ENCODE data around the gene RAVER1. TPM values are rescaled to one million over a fixed set of nuclear protein-coding genes. Genes with fewer than 3 reads are reported as not detected.

The RAVER1 gene
- total RNA-seq, 4 donors from 2014 or later, result 22.2 to 34.2 (median 24.3) TPM

DNA sequence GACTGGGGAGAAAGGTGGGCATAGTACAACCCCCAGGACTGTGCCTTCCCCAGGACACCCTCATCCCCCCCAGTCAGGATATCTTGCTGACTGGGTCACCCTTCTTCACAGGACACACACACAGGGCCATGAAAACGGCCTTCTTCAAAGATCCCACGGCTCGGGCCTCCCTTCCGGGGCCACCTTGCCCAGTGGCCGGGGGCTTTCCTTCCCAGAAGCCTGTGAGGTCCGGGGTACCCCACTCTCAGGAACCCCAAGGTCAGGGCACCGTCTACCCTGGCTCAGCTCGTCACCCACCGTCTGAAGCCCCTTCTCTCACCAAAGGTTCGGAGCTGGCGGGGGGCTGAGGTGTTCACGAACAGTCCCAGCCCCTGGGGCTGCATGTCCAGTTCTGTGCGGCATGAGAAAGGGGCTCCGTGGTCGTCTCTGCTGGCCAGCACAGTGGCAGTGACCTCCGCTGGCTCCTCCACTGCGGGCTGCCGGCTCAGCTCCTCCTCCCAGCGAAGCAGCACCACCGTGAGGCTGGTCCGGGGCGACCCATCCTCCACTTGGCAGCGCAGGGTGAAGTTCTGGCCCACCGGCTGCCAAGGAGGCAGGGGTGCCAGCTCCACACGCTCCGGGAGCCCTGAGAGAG lies 2.1 kb upstream of the RAVER1 start:
- TF ChIP-seq EP300 (IDR thresholded peaks at IDR 0.05) (no peak), POLR2A (IDR thresholded peaks at IDR 0.05) (no peak)
- DNase-seq (ENCODE audit: low spot score in 2 of 2), result no peak
- Histone ChIP-seq H3K9me3 (no peaks in the 10 kb centered on the region), H3K36me3 (peaks cover 0 to 4% (median 0%) of the 10 kb centered on the region in 3 donors), H3K4me1 (peaks cover 0 to 32% (median 13%) of the 10 kb centered on the region in 4 donors), H3K27ac (peak overlapping the region in 3 of 4 donors; percentile 70 to 97 (median 92)), H3K4me3 (peak overlapping the region in 1 of 4 donors; percentile 92), H3K27me3 (no peaks in the 10 kb centered on the region)
- WGBS, 2 donors, result 55 to 69% methylated on average over 22 to 23 of the region's 26 CpGs

DNA sequence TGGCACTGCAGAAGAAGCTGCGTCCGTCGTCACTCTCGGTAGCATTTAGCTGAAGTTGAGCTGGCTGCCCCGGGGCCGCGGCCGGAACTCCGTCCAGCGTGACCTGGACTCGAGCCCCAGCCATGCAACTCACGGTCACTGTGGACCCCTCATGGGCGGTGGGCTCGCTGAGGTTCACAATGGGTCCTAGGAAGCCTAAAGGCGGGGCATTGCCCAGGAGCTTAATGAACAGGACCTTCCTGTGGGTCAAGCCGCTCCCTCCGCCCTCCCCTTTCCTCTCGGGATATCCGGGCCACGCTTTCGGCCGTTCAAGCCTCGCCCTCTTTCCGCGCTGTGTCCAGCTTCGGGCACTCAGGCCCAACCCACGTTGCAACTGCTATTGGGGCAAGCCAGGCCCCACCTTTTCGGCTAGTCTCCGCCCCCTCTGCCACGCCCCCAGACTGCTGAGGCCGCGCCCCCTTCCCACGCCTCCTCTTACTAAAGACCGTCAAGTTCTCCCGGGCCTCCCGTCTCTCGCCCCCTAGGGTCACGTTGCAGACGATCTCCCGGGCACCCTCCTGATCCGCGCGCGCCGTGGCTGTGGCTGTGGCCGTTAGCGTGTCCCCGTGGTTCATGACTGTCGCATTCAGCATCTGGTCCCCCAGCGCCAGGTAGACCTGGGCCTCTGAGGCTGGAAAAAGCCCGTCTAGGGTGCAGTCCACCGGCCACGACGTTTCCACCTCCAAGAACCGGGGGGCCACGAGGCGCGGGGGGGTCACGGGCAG lies 1.4 kb upstream of the RAVER1 start:
- TF ChIP-seq EP300 (IDR thresholded peaks at IDR 0.05) (peak; percentile 72 to 87), POLR2A (IDR thresholded peaks at IDR 0.05) (peak in 1 of 2 donors; percentile 77), CTCF (IDR thresholded peaks at IDR 0.05) (no peak)

DNA sequence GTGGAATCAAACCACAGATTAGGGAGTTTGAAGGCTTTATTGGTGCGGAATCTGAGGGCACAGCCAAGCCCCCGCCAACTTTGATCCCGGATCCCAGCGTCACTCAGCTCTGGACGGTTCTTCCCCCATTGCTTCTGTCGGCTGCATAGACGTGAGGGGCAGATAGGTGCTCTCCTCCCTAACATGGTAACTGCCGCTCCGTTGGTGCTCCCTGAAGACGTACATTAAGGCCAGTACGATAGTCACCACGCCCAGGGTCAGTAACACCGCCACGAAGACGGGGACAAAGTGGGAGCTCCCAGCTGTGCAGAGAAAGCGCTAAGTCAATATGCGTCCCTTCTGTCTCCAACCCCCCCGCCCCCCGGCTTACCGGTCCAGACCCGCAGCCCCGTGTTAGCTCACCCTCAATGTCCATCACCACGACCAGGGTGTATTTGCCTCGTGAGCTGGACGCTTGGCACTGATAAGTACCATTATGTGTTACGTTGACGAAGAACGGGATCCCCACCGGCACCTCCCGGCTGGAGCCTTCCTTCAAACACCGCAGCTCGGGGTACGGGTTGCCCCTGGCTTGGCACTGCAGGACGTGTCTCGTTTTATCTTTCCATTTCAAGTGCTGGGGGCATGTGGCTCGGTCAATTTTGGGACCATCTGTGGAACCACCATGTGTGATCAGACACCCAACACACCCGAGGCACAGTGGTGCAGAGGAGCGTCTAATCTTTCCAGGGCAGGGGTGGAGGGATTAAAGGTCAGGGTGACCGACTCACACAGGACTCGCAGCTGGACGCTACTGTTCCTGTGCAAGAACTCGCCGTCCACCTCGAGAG lies 644 bp upstream of the RAVER1 start:
- peaks cover 0 to 32% (median 13%) of the 10 kb centered on the region in 4 donors for H3K4me1 ChIP-seq
- H3K27ac ChIP-seq, result peak overlapping the region; percentile 80 to 99 (median 94)
- WGBS, 2 donors, result 11 to 12% methylated on average over 42 of the region's 44 CpGs
- peak overlapping the region; percentile 69 to 92 (median 91) for H3K4me3 ChIP-seq
- H3K9me3 ChIP-seq, result no peaks in the 10 kb centered on the region
- peaks cover under 1 to 19% (median 3%) of the 10 kb centered on the region in 3 donors for H3K36me3 ChIP-seq
- TF ChIP-seq CTCF (IDR thresholded peaks at IDR 0.05) (no peak), EP300 (IDR thresholded peaks at IDR 0.05) (no peak)
- no peaks in the 10 kb centered on the region for H3K27me3 ChIP-seq
- DNase-seq (ENCODE audit: low spot score in 2 of 2), result no peak

More for the DNA sequence above, 1.4 kb upstream of the RAVER1 start:
- H3K9me3 ChIP-seq, result no peaks in the 10 kb centered on the region
- peaks cover 0 to 11% (median 0%) of the 10 kb centered on the region in 3 donors for H3K36me3 ChIP-seq
- WGBS, 2 donors, result 14 to 37% methylated on average over 34 to 57 of the region's 59 CpGs
- peak overlapping the region; percentile 69 to 92 (median 91) for H3K4me3 ChIP-seq
- H3K4me1 ChIP-seq, result peaks cover 0 to 32% (median 13%) of the 10 kb centered on the region in 4 donors
- no peaks in the 10 kb centered on the region for H3K27me3 ChIP-seq
- H3K27ac ChIP-seq, result peak overlapping the region in 3 of 4 donors; percentile 92 to 99 (median 97)
- DNase-seq (ENCODE audit: low spot score in 2 of 2), result peak; percentile 92 to 95

DNA sequence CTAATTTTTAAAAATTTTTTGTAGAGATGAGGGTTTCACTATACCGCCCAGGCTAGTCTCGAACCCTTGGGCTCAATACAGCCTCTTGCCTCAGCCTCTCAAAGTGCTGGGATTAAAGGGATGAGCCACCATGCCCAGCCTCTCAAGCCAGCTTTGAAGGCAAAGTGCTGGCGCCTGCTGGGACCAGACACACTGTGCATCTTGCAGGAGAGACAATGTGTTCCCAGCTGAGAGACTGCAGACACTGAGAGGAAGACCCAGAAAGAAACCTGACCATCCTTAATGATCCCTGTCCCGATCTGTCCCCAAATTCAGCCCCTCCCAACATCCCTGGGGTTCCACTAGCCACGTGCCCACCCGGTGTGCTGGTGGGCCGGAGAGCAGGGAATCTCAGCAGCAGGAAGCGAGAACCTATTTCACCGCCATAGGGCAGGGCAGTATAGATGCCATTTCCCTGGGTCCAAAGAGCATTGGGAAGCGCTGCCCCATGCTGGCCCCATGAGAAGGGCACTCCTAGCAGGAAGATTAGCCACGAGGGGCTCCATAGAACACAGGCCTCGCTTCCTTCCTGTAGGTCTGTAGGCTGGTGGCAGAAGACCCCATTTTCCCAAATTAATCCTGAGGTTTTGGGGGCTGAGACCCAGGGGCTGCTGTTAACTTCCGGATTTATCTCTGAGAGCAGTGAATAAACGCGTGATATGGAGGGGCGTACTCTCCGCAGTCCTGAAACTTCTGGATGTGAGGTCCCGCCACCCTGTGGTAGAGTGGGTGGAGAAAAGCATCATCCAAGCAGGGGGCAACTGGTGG lies 968 bp downstream of the RAVER1 start:
- Histone ChIP-seq H3K4me1 (peaks cover 0 to 32% (median 13%) of the 10 kb centered on the region in 4 donors), H3K27ac (peak overlapping the region; percentile 80 to 99 (median 94)), H3K27me3 (no peaks in the 10 kb centered on the region), H3K9me3 (no peaks in the 10 kb centered on the region), H3K36me3 (peaks cover 3 to 36% (median 12%) of the 10 kb centered on the region in 3 donors), H3K4me3 (peak overlapping the region; percentile 69 to 92 (median 91))
- TF ChIP-seq EP300 (IDR thresholded peaks at IDR 0.05), result no peak
- no peak for TF ChIP-seq CTCF (IDR thresholded peaks at IDR 0.05)
- TF ChIP-seq POLR2A (IDR thresholded peaks at IDR 0.05), result no peak
- no peak for DNase-seq (ENCODE audit: low spot score in 2 of 2)
- WGBS, 2 donors, result 31% methylated on average over 17 to 18 of the region's 18 CpGs

Data from tibial nerve (tissue), 4 donors.